Body of pancreas (tissue), 4 donors: ENCODE measurements around the gene CISTR.

Source experiments
- POLR2A ChIP-seq, 3 donors: fragments of 450-650 bp; IDR thresholded peaks; one replicate each; pipeline ENCODE4 v1.6.1; 2016; ENCODE audit warnings: antibody characterized with exemption in 3 of 3, mild to moderate bottlenecking in 2 of 3
- TF ChIP-seq, protein P1 (sequence below), 7 experiments: fragments of 450-650 bp in 4 of 7; fragments of 200-600 bp in 3 of 7; sonication (generic) in 3 of 7; IDR thresholded peaks; one replicate each; pipeline ENCODE4 v1.5.1; 2016 to 2019; ENCODE audit warnings: antibody characterized with exemption in 7 of 7

DNA sequence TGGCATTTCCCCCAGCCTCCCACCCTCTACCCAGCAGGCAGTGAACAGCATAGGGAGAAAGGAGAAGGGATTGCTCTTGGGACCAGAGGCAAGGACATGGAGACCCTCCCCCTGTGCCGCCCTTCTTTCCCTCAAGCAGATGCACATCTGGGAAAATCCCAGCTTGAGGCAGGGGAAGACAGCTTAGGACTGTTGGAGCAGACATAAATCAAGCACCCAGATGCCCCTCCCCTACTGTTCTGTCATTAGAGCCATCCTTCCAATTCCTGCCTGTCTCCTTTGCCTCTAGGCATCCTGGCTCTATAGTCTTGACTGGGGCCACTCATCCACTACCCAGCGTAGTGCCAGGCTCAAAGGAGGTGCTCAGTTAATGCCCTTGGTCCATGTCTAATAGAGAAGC is 7.5 kb upstream of the CISTR start:
- TF ChIP-seq POLR2A (IDR thresholded peaks at IDR 0.05) = no peak
- TF ChIP-seq, protein P1, sequence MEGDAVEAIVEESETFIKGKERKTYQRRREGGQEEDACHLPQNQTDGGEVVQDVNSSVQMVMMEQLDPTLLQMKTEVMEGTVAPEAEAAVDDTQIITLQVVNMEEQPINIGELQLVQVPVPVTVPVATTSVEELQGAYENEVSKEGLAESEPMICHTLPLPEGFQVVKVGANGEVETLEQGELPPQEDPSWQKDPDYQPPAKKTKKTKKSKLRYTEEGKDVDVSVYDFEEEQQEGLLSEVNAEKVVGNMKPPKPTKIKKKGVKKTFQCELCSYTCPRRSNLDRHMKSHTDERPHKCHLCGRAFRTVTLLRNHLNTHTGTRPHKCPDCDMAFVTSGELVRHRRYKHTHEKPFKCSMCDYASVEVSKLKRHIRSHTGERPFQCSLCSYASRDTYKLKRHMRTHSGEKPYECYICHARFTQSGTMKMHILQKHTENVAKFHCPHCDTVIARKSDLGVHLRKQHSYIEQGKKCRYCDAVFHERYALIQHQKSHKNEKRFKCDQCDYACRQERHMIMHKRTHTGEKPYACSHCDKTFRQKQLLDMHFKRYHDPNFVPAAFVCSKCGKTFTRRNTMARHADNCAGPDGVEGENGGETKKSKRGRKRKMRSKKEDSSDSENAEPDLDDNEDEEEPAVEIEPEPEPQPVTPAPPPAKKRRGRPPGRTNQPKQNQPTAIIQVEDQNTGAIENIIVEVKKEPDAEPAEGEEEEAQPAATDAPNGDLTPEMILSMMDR (IDR thresholded peaks at IDR 0.05) = no peak
